ENCODE measurements around the gene QRSL1. TPM values are rescaled to one million over a fixed set of nuclear protein-coding genes. Genes with fewer than 3 reads are reported as not detected.

The QRSL1 gene
- polyA plus RNA-seq, 3 donors, result 5.7 to 7.8 (median 5.8) TPM

DNA sequence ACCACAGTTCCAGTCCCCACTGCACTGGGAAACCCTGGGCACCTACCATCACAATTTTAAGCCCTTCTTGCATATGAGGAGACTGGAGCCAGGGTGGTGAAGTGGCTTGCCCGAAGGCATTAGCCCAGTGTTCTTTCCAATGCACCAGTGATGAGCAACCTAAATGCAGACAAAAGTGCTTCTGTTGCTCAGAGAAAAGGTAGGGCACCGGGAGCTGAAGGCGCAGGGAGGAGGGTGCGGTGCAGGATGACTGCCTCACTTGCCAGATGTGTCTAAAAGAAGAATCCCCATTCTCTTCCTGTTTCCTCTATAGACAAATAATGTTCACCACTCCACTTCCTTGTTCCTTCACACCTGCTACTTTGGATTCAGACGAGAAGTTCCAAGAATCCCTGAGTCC, 86.5 kb downstream of the QRSL1 start:
- no peak overlapping the region for H3K4me3 Mint-ChIP-seq
- no peaks in the 10 kb centered on the region for H3K4me1 Mint-ChIP-seq
- Histone ChIP-seq H3K4me1 (ENCODE audit: control insufficient read depth in 1 of 2, insufficient read depth in 2 of 2, low read length in 2 of 2) (no peaks in the 10 kb centered on the region), H3K36me3 (replicated peaks in 1 of 2; ENCODE audit: control insufficient read depth in 1 of 2, insufficient read depth in 2 of 2, low read length in 2 of 2) (no peaks in the 10 kb centered on the region), H3K27me3 (ENCODE audit: control insufficient read depth in 2 of 2, insufficient read depth in 2 of 2, low read length in 2 of 2) (no peaks in the 10 kb centered on the region), H3K4me2 (replicated peaks; ENCODE audit: extremely low read depth, low read length, poor library complexity, severe bottlenecking) (no peak overlapping the region), H3K9me3 (replicated peaks in 1 of 2; ENCODE audit: control insufficient read depth in 1 of 2, insufficient read depth in 1 of 2, low read length in 2 of 2) (no peaks in the 10 kb centered on the region), H3K79me2 (ENCODE audit: insufficient read depth, low read length) (no peaks in the 10 kb centered on the region), H4K20me1 (ENCODE audit: insufficient read depth, low read length) (no peaks in the 10 kb centered on the region), H2AFZ (ENCODE audit: insufficient read depth, low read depth, low read length, poor library complexity, severe bottlenecking) (no peak overlapping the region), H3K4me3 (replicated peaks in 1 of 3; ENCODE audit: low read depth in 2 of 3, low read length in 3 of 3) (no peak overlapping the region), H3K9ac (ENCODE audit: insufficient read depth, low read length, poor library complexity, severe bottlenecking) (no peak overlapping the region), H3K27ac (ENCODE audit: low read depth in 1 of 2, low read length in 2 of 2) (no peak overlapping the region)
- DNase-seq, result no peak
- TF ChIP-seq, protein P1, sequence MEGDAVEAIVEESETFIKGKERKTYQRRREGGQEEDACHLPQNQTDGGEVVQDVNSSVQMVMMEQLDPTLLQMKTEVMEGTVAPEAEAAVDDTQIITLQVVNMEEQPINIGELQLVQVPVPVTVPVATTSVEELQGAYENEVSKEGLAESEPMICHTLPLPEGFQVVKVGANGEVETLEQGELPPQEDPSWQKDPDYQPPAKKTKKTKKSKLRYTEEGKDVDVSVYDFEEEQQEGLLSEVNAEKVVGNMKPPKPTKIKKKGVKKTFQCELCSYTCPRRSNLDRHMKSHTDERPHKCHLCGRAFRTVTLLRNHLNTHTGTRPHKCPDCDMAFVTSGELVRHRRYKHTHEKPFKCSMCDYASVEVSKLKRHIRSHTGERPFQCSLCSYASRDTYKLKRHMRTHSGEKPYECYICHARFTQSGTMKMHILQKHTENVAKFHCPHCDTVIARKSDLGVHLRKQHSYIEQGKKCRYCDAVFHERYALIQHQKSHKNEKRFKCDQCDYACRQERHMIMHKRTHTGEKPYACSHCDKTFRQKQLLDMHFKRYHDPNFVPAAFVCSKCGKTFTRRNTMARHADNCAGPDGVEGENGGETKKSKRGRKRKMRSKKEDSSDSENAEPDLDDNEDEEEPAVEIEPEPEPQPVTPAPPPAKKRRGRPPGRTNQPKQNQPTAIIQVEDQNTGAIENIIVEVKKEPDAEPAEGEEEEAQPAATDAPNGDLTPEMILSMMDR (IDR thresholded peaks at IDR 0.05), result no peak
- H3K9me3 Mint-ChIP-seq, result peaks cover 0 to 6% (median 0%) of the 10 kb centered on the region in 7 donors
- peaks cover 0 to 3% (median 1%) of the 10 kb centered on the region in 3 donors for H3K27me3 Mint-ChIP-seq (ENCODE audit: low read depth in 3 of 3)
- intact Hi-C loops (cut with micrococcal nuclease), result no loop called here
- 76% methylated on average over 4 of the region's 5 CpGs for WGBS (ENCODE audit: insufficient coverage)
- no peak overlapping the region for H3K27ac Mint-ChIP-seq
- H3K36me3 Mint-ChIP-seq, result no peaks in the 10 kb centered on the region

DNA sequence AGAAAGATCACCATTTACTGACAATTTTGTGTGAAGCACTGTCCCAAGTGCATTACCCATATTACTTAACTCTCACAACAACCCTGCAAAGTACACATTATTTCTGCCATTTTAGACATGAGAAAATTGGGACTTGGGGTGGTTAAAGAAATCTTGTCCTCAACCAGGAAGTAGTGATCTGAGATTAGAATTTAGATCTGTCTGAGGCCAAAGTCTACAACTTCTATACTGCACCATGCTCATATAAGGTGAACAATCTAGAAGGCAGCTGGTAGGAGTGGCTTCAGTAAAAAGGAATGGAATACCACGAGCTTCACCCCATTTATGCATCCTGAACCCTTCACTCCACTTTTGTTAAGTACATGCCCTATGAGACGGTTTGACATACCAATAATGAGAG, 87.6 kb downstream of the QRSL1 start:
- H3K9me3 ChIP-seq (replicated peaks in 1 of 2; ENCODE audit: control insufficient read depth in 1 of 2, insufficient read depth in 1 of 2, low read length in 2 of 2), result no peaks in the 10 kb centered on the region
- H3K27ac Mint-ChIP-seq, result no peak overlapping the region
- H3K4me1 Mint-ChIP-seq, result no peaks in the 10 kb centered on the region
- H3K4me3 Mint-ChIP-seq, result no peak overlapping the region
- TF ChIP-seq, protein P1 (IDR thresholded peaks at IDR 0.05), result no peak
- intact Hi-C loops (cut with micrococcal nuclease), result no loop called here
- no CpG with 5 or more reads among the region's 2 CpGs for WGBS (ENCODE audit: insufficient coverage)
- no peaks in the 10 kb centered on the region for H3K79me2 ChIP-seq (ENCODE audit: insufficient read depth, low read length)
- no peak overlapping the region for H2AFZ ChIP-seq (ENCODE audit: insufficient read depth, low read depth, low read length, poor library complexity, severe bottlenecking)
- no peak overlapping the region for H3K9ac ChIP-seq (ENCODE audit: insufficient read depth, low read length, poor library complexity, severe bottlenecking)
- H3K4me3 ChIP-seq (replicated peaks in 1 of 3; ENCODE audit: low read depth in 2 of 3, low read length in 3 of 3), result no peak overlapping the region
- H3K27me3 Mint-ChIP-seq (ENCODE audit: low read depth in 3 of 3), result peaks cover 0 to 6% (median 3%) of the 10 kb centered on the region in 3 donors
- no peaks in the 10 kb centered on the region for H3K4me1 ChIP-seq (ENCODE audit: control insufficient read depth in 1 of 2, insufficient read depth in 2 of 2, low read length in 2 of 2)
- no peaks in the 10 kb centered on the region for H3K27me3 ChIP-seq (ENCODE audit: control insufficient read depth in 2 of 2, insufficient read depth in 2 of 2, low read length in 2 of 2)
- H3K4me2 ChIP-seq (replicated peaks; ENCODE audit: extremely low read depth, low read length, poor library complexity, severe bottlenecking), result no peak overlapping the region
- peaks cover 0 to 6% (median 0%) of the 10 kb centered on the region in 7 donors for H3K9me3 Mint-ChIP-seq
- no peaks in the 10 kb centered on the region for H3K36me3 ChIP-seq (replicated peaks in 1 of 2; ENCODE audit: control insufficient read depth in 1 of 2, insufficient read depth in 2 of 2, low read length in 2 of 2)
- no peak for DNase-seq
- no peaks in the 10 kb centered on the region for H3K36me3 Mint-ChIP-seq
- H4K20me1 ChIP-seq (ENCODE audit: insufficient read depth, low read length), result no peaks in the 10 kb centered on the region
- H3K27ac ChIP-seq (ENCODE audit: low read depth in 1 of 2, low read length in 2 of 2), result no peak overlapping the region

Small RNAs within 50 kb of the gene (small RNA-seq; reads per million reads assigned to genes)
- not detected for gene RNU6-527P (ENCODE audit: insufficient read length, low read depth)

Other genes with a start within 250 kb of the QRSL1 start
- gene RTN4IP1, start 80 bp upstream of the QRSL1 start, polyA plus RNA-seq, result 1 to 10 TPM; 3.5 to 6.7 (median 4.5) TPM

All from CD14-positive monocyte (primary cell).